HUES64 (cell line): Measurements from ENCODE around the gene TNFRSF13B.
"Not testable (repeated sequence)": the region's sequence is repeated elsewhere in the genome, so short reads cannot be mapped to it uniquely, and the experiment has no call there.

Source experiments
- H3K27ac ChIP-seq: 2 replicates; pipeline ENCODE4 v1.7.0; 2013; ENCODE audit warnings: low read depth, low read length, inconsistent platforms
- H3K27me3 ChIP-seq: 2 replicates; pipeline ENCODE4 v1.6.1; 2013; ENCODE audit warnings: mild to moderate bottlenecking, low read length; ENCODE audit not compliant: insufficient read depth
- H3K36me3 ChIP-seq: 2 replicates; pipeline ENCODE4 v1.6.1; 2013; ENCODE audit warnings: mild to moderate bottlenecking, low read length; ENCODE audit not compliant: insufficient read depth
- H3K4me1 ChIP-seq: 2 replicates; pipeline ENCODE4 v1.6.1; 2013; ENCODE audit warnings: mild to moderate bottlenecking, low read length, moderate library complexity; ENCODE audit not compliant: insufficient read depth
- H3K4me3 ChIP-seq: 2 replicates; pipeline ENCODE4 v1.5.1; 2013; ENCODE audit warnings: mild to moderate bottlenecking, low read length, moderate library complexity
- H3K9ac ChIP-seq: 2 replicates; pipeline ENCODE4 v1.6.1; 2013; ENCODE audit warnings: mild to moderate bottlenecking, low read depth, low read length
- H3K9me3 ChIP-seq: 2 replicates; pipeline ENCODE4 v1.6.1; 2013; ENCODE audit warnings: low read depth, low read length; ENCODE audit not compliant: insufficient read depth
- WGBS: fragments of 150-250, 120-280 bp; methylation state at CpG from one replicate; pipeline ENCODE4 v1.1.7; 2013; ENCODE audit warnings: missing lambda C conversion rate; 5-methylcytosine and 5-hydroxymethylcytosine counted together

Gene TNFRSF13B

DNA sequence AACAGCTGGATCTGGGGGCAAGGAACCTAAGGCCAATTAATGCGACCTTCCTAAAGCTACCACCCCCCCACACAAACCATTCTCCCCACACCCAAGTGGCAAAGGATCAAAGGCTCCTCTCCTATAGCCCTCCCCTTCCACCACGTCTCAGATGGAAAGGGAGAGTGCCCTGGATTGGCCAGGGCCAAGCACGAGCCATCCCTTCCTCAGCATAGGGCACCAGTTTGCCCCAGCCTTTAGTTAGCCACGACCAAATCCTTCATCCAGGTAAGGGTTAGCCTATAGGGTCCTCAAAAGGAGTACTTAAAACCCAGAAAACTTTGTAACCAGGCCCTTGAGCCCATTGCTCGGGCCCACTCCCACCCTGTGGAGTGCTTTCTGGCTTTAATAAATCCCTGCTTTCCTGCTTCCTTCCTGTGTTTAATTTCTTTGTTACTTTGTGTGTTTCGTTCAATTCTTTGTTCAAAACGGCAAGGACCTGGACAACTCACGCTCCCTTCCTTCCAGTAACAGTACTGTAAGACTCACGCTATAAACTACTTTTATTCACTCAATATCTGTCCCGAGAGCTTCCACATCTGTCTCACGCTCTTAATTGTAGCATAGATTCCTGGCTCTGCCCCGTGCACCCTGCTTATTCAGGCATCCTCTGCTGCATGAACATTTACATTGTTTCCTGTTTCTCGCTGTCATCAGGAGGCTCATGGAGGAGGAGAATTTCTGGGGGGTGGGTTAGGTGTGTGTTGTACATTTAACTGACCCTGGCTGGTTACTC is 62.3 kb downstream of the TNFRSF13B start:
- Histone ChIP-seq H3K4me1 (no peaks in the 10 kb centered on the region), H3K9ac (no peak overlapping the region)
- 78% methylated on average over 13 of the region's 13 CpGs for WGBS

DNA sequence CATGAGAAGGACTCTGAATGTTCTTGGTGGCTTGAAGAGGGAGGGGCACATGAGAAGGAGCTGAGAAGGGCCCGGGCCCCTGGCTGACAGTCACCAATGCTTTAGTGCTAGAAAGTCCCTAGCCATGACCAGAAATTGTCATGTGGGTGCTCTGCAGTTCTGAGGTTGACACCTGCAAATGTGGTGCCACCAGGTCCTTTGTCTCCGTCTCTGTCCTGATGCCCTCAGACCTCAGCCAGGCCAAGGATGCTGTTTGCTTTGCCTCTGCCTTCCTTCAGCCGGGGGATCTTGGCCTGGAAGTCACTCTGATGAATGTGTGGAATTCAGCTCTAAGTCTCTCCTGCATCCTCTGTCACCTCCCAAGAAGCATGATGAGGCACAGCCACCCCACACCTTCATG is 63.6 kb downstream of the TNFRSF13B start:
- 93% methylated on average over 3 of the region's 3 CpGs for WGBS
- Histone ChIP-seq H3K9me3 (no peaks in the 10 kb centered on the region), H3K27me3 (no peaks in the 10 kb centered on the region), H3K9ac (no peak overlapping the region), H3K27ac (no peak overlapping the region), H3K36me3 (no peaks in the 10 kb centered on the region), H3K4me3 (no peak overlapping the region), H3K4me1 (no peaks in the 10 kb centered on the region)

More for the DNA sequence above, 62.3 kb downstream of the TNFRSF13B start:
- Histone ChIP-seq H3K36me3 (no peaks in the 10 kb centered on the region), H3K27me3 (no peaks in the 10 kb centered on the region), H3K27ac (no peak overlapping the region), H3K4me3 (no peak overlapping the region), H3K9me3 (no peaks in the 10 kb centered on the region)

DNA sequence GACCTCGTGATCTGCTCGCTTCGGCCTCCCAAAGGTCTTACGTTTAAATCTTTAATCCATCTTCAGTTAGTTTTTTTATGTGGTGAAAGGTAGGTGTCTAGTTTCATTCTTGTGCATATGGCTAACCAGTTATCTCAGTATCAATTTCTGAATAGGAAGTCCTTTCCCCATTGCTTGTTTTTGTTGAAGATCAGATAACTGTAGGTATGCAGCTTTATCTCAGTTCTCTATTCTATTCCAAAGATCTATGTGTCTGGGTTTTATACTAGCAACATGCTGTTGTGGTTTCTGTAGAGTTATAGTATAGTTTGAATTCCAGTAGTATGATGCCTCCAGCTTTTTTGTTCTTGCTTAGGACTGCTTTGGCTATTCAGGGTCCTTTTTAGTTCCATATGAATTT is 65.2 kb downstream of the TNFRSF13B start:
- no peaks in the 10 kb centered on the region for H3K9me3 ChIP-seq
- H3K4me1 ChIP-seq = peaks cover 2% of the 10 kb centered on the region; the same call in 1 of the 2 replicates
- no peak overlapping the region for H3K4me3 ChIP-seq
- no peak overlapping the region for H3K9ac ChIP-seq
- WGBS = 96% methylated on average over 4 of the region's 4 CpGs
- H3K27me3 ChIP-seq = no peaks in the 10 kb centered on the region
- H3K36me3 ChIP-seq = no peaks in the 10 kb centered on the region
- no peak overlapping the region for H3K27ac ChIP-seq

DNA sequence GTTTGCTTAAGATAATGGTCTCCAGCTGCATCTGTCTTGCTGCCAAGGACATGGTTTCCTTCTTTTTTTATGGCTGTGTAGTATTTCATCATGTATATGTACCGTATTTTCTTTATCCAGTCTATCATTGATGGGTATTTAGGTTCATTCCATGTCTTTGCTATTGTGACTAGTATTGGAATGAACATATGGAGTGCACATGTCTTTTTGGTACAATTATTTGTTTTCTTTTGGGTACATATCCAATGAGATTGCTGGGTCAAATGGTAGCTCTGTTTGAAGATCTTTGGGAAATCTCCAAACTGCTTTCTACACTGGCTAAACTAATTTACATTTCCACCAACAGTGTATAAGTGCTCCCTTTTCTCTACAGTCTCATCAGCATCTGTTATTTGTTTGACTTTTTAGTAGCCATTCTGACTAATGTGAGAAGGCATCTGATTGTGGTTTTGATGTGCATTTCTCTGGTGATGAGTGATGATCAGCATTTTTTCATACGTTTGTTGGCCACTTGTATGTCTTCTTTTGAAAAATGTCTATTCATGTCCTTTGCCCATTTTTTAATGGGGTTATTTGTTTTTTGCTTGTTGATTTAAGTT is 66.2 kb downstream of the TNFRSF13B start:
- Histone ChIP-seq H3K9ac (no peak overlapping the region), H3K9me3 (no peaks in the 10 kb centered on the region), H3K27me3 (no peaks in the 10 kb centered on the region), H3K4me1 (peaks cover 8% of the 10 kb centered on the region), H3K4me3 (no peak overlapping the region), H3K36me3 (no peaks in the 10 kb centered on the region), H3K27ac (no peak overlapping the region)
- 0% methylated on average over 1 of the region's 2 CpGs for WGBS

DNA sequence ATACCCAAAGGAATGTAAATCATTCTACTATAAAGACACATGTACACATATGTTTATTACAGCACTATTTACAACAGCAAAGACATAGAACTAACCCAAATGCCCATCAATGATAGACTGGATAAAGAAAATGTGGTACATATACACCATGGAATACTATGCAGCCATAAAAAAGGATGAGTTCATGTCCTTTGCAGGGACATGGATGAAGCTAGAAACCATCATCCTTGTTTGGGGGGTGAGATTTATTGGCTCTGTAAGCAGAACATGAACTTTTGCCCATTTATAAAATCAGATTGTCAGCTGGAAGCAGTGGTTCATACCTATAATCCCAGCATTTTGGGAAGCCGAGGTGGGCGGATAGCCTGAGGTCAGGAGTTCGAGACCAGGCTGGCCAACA is 68.8 kb downstream of the TNFRSF13B start:
- H3K9ac ChIP-seq = not testable (repeated sequence)

DNA sequence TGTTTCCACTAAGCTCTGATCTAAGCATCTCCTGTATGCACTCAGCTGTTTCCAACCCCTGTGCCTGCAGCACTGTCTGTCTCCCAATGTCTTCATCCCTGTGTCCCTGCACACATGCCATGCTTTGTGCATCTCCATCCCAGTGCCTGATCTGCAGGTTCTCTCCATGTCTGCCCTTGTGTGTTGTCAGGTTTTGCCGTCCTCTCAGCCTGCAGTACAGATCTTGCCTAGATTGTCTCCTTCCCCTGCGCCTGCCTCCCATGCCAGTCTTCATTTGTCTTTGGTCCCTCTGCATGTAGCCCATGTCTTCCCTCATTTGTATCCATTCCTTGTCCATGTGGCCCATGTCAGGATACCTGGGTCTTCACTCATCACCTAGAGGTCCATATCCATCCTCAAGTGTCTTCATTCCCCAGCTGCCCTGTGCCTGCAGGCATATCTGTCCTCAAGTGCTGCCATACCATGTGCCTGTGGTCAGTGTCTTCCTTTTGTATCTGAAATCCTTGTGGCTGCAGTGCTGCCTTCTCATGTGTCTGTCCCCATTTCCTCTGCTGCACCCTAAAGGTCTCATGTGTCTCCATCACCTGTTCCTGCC is 71.5 kb downstream of the TNFRSF13B start:
- H3K36me3 ChIP-seq = no peaks in the 10 kb centered on the region
- no peaks in the 10 kb centered on the region for H3K9me3 ChIP-seq
- no peaks in the 10 kb centered on the region for H3K27me3 ChIP-seq
- H3K9ac ChIP-seq = no peak overlapping the region
- no peak overlapping the region for H3K27ac ChIP-seq
- H3K4me3 ChIP-seq = no peak overlapping the region
- 92% methylated on average over 2 of the region's 2 CpGs for WGBS
- H3K4me1 ChIP-seq = peaks cover 8% of the 10 kb centered on the region

More for the DNA sequence above, 68.8 kb downstream of the TNFRSF13B start:
- H3K4me3 ChIP-seq, H3K27me3 ChIP-seq, H3K9me3 ChIP-seq, H3K4me1 ChIP-seq, H3K27ac ChIP-seq, H3K36me3 ChIP-seq: not testable (repeated sequence)
- 100% methylated on average over 3 of the region's 3 CpGs for WGBS

- H3K27me3 ChIP-seq, H3K9ac ChIP-seq, H3K4me1 ChIP-seq, H3K4me3 ChIP-seq, H3K27ac ChIP-seq, H3K36me3 ChIP-seq, H3K9me3 ChIP-seq: not testable (repeated sequence)
- 83% methylated on average over 8 of the region's 10 CpGs for WGBS
Observed at GRCh38 chr17:16897211-16897896, 74.6 kb downstream of the TNFRSF13B start.

DNA sequence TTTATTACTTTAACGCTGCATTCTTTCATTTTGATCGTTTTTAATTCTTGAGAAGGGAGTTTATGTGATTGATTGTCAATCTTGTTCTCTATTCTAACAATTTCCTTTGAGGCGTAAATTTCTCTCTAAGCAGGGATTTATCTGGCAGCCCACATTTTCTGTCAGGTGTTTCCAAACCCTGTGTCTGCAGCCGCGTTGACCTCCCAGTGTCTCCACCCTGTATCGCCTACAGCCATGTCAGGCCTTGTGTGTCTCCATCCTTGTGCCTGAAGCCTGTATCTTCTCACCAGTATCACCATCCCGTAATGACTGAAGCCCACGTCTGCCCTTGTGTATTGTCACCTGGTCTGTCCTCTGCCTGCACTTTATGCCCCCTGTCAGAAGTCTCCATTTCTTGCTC is 75.7 kb downstream of the TNFRSF13B start:
- not testable (repeated sequence) for H3K27ac ChIP-seq, H3K9me3 ChIP-seq, H3K4me1 ChIP-seq, H3K36me3 ChIP-seq, H3K4me3 ChIP-seq, H3K9ac ChIP-seq, H3K27me3 ChIP-seq
- WGBS = 95% methylated on average over 7 of the region's 8 CpGs

- H3K36me3 ChIP-seq, H3K27ac ChIP-seq, H3K27me3 ChIP-seq, H3K9me3 ChIP-seq, H3K4me3 ChIP-seq, H3K4me1 ChIP-seq, H3K9ac ChIP-seq: not testable (repeated sequence)
- 95% methylated on average over 19 of the region's 19 CpGs for WGBS
Observed at GRCh38 chr17:16893527-16893926, 78.4 kb downstream of the TNFRSF13B start.

- H3K36me3 ChIP-seq, H3K4me1 ChIP-seq, H3K9me3 ChIP-seq, H3K27me3 ChIP-seq, H3K27ac ChIP-seq, H3K9ac ChIP-seq, H3K4me3 ChIP-seq: not testable (repeated sequence)
- 89% methylated on average over 15 of the region's 20 CpGs for WGBS
Observed at GRCh38 chr17:16892876-16893454, 79.0 kb downstream of the TNFRSF13B start.

GRCh38 chr17:16889088-16889465 is 82.8 kb downstream of the TNFRSF13B start:
- Histone ChIP-seq H3K27ac (no peak overlapping the region), H3K4me1 (no peaks in the 10 kb centered on the region), H3K27me3 (no peaks in the 10 kb centered on the region), H3K9ac (no peak overlapping the region), H3K9me3 (no peaks in the 10 kb centered on the region), H3K36me3 (no peaks in the 10 kb centered on the region), H3K4me3 (no peak overlapping the region)
- WGBS = 93% methylated on average over 5 of the region's 5 CpGs
